Measurements from ENCODE around the gene E2F2.
"Not testable (repeated sequence)": the region's sequence is repeated elsewhere in the genome, so short reads cannot be mapped to it uniquely, and the experiment has no call there.

E2F2 gene

GRCh38 chr1:23545851-23546250 is 14.8 kb upstream of the E2F2 start:
- DNase-seq (ENCODE audit: low spot score): no peak

- DNase-seq (ENCODE audit: low spot score): peak; percentile 78
Observed at GRCh38 chr1:23544444-23545389, 13.7 kb upstream of the E2F2 start.

DNA sequence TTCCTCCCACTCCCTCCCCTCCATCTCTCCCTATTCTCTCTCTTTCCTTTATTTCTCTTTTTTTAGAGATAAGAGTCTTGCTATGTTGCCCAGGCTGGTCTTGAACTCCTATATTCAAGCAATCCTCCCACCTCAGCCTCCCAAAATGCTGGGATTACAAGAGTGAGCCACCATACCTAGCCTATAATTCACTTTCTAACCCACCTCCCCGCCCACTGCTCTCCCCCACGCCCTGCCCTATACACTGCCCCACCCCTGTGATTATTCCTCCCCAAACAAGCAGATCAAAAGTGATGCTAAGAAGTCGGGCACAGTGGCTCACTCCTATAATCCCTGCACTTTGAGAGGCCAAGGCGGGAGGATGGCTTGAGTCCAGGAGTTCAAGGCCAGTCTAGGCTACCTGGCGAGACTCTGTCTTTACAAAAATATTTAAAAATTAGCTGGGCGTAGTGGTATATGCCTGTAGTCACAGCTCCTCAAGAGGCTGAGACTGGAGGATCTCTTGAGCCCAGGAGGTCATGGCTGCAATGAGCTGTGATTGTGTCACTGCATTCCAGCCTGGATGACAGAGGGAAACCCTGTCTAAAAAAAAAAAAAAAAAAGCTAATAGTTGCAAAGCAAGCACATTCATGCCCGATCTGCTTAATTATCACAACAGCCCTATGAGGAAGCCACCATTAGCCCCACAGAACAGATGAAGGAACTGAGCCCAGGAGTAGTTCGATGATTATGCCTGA is 12.8 kb upstream of the E2F2 start:
- no peak for DNase-seq (ENCODE audit: low spot score)

- DNase-seq (ENCODE audit: low spot score): not testable (repeated sequence)
Observed at GRCh38 chr1:23542940-23543339, 11.9 kb upstream of the E2F2 start.

GRCh38 chr1:23539698-23540266 is 8.7 kb upstream of the E2F2 start:
- peak; percentile 89 for DNase-seq (ENCODE audit: low spot score)

DNA sequence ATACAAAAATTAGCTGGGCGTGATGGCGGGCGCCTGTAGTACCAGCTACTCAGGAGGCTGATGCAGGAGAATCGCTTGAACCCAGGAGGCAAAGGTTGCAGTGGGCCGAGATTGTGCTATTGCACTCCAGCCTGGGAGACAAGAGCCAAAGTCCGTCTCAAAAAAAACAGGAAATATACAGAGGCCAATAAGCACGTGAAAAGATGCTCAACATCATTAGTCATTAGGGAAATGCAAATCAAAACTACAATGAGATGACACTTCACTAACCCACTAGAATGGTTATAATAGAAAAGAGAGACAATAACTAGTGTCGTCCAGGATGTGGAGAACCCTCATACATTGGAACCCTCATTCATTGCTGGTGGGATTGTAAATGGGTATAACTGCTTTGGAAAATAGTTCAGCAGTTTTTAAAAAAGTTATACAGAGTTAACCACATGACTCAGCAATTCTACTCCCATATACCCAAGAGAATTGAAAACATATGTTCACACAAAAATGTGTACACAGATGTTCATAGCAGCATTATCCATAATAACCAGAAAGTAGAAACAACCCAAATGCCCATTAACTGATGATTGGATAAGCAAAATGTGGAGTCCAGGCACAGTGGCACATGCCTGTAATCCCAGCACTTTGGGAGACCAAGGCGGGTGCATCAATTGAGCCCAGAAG is 6.4 kb upstream of the E2F2 start:
- DNase-seq (ENCODE audit: low spot score): no peak

DNA sequence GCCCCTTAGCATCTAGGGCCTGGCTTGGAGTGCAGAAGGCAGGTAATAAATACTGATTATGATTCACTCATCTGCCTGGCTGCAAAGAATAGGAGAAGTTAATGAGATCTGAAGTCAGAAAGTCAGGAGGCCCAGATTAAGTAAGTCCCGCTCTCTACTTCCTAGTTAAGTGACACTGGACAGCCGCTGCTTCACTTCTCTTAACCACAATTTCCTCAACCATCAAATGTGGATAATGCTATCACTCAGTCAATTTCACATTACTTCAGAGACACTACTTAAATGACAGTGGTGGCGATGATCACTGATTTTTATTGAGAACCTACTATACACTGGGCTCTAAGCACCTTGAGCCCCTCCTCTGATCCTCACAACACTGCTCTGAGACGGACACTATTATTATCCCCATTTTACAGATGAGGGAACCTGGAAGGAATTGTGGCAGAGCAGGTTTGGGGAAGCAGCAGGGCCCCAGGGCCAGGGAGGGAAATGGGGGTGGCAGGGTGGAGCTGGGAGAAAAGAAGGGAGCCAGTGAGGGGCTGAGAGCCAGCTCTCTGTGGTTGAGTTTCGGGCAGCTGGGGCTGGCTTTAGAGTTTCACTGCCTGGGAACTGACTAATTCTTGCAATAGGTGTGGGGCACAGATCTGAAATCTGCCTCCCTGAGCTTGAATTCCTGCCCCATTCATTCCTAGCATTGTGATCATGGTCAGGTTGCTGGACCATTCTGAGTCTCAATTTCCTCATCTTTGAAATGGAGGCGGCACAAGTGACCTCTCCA is 2.4 kb upstream of the E2F2 start:
- DNase-seq (ENCODE audit: low spot score): no peak

DNA sequence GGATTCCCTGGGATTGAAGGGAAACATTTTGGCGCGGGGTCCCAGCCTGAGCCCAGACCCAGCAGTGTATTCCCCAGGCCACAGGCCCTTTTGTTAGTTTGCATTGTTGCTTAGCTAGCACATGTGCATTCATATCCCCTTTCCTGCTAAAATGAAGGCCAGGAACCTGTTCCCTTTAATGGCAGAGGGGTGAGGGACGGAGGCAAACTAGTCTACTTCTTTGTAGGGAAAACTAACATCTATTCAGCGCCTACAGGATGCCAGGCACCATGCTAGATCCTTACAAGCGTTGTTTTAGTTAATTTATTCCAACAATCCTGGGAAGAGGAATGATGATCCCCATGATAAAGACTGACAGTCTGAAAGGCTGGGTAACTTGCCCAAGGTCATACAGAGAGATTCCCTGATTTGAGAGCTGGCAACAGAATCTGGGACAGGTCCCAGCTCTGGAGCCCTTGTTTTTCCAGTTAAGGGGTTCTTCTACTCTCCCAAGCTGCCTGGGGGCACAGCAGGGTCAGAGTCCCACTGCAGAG is 595 bp upstream of the E2F2 start:
- no peak for DNase-seq (ENCODE audit: low spot score)

DNA sequence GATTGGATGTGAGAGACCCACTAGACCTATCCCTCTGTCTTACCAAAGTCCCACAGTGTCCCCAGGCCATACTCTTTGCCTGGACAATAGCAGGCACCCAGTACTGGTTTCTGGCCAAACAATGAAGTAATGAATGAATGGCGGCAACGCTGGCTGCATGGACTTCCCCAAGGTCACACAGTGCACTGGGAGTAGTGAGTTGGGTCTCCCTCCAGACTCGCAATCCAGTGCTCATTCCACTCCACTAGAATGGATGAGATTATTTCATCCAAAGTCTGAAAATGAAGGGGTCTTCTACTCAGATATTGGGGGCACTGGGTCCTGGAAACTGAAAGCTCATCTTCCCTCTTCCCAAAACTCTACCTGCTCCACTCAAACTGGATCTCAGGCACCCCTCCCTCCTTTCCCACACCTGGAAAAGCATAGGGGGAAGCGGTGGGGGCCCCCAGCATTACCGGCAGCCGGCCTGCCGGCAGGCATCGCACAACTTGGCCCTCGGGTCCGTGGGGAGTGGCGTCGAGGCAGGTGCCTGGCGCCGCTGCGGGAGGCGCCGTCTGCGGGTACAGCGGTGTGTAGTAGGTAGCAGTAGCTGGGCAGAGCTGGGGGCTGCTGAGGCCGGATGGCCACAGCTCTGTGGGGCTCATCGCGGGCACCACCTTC is 816 bp downstream of the E2F2 start:
- DNase-seq (ENCODE audit: low spot score): no peak

DNA sequence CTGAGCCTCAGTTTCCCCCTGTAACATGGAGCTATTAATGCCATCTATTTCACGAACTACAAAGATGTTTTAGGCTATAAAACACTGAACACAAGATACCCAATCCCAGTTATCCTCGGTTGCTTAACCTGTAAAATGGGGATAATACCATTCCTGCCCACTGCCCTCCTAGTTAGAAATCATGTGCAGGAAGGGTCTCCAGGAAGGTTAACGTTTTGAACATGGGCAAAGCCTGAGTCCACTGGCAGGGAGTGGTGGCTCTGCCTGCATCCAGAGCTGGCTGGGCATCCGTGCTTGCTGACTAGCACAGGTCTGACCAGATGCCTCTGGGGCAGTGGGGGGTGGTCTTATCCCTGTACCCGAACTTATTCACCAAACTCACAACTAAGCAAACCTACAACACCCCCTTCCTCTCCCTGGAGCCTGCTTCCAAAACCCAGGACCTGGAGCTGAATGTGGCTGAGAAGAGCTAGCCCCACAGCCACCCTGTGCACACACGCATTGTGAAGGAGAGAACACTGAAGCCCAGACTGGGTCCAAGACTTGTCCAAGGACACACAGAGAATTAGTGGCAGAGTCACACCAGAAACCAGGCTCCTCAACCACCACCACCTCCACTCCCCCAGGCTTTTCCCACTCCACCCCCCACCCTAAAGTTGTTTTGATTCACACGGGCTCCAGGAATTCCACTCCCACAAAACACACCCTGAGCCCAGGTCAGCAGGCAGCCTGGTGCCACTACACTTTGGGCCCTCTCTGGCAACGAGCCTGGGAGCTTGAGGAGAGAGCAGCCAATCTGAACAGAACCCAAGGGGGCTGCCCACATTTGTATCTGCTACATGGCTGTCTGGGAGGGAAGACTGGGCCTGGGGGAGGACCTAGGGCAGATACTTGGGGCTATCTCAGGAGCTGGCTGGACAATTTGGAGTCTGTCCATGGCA is 1.6 kb downstream of the E2F2 start:
- DNase-seq (ENCODE audit: low spot score): no peak

GRCh38 chr1:23528250-23528978 is 2.6 kb downstream of the E2F2 start:
- peak; percentile 94 for DNase-seq (ENCODE audit: low spot score)

DNA sequence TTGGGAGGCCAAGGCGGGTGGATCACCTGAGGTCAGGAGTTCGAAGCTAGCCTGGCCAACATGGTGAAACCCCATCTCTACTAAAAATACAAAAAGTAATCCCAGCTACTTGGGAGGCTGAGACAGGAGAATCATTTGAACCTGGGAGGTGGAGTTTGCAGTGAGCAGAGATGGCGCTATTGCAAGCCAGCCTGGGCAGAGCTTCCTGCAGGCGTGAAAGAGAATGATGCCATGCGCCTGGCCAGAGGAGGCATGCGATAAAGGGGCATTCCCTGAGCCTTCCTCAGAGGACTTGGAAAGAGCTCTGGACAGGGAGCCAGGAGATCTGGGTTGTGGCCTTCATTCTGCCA is 3.2 kb downstream of the E2F2 start:
- DNase-seq (ENCODE audit: low spot score): no peak

GRCh38 chr1:23527366-23527765 is 3.7 kb downstream of the E2F2 start:
- no peak for DNase-seq (ENCODE audit: low spot score)

GRCh38 chr1:23526329-23527041 is 4.5 kb downstream of the E2F2 start:
- DNase-seq (ENCODE audit: low spot score): no peak

DNA sequence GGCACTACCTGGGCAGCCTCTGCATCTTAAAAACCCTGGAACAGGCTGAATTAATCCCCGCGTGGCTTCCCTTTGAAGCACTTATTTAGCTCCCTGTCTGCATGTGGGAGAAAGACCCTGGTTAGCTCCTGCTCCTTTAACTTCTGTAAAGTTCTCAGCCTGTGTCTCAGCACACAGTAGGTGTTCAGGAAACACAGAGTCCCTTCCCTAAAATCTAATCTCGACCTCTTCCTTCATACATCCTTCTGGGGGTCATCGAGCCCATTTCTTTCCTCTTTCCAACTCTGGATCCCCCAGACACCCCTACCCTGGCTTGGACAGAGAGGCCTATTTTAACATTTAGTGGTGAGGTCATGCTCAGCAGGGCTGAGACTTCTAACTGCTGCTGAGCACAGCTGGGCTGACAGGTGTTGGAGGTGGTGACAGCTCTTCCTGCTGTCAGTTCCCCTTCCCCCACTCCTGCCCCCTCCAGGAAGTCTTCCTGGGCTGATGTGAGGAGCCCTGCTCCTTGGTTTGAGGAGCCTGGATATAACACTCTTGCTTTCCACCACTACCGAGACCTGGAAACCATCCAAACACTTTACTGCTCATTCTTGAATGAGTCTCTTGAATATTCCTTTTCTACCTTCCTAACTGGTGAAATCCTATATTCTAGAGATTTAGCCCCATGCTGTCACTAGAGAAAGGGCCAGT is 5.3 kb downstream of the E2F2 start:
- no peak for DNase-seq (ENCODE audit: low spot score)

GRCh38 chr1:23524716-23525401 is 6.2 kb downstream of the E2F2 start:
- no peak for DNase-seq (ENCODE audit: low spot score)

DNA sequence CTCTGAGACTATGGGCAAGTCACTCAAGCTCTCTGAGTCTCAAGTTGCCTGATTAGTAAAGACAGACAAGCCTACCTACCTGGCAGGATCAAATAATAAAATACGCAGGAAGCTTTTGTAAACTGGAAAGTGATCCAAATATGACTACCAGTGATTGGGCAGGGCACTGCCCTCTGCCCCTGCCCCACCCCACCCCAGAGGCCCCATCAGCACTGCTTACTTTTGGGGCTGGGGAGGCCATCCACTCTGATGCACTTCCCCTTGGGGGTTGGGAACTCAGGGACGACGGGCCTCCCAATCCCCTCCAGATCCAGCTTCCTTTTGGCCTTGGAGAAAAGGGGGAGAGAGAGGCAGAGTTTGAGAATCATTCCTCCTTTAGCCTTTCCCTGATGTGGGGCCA is 6.9 kb downstream of the E2F2 start:
- no peak for DNase-seq (ENCODE audit: low spot score)
